Fibroblast of peridontal ligament (primary cell): ENCODE data around the gene PRPF6.

ENCODE experiments used
- DNase-seq: peaks from one replicate; pipeline ENCODE4 v3.0.0-alpha.2; 2010; ENCODE audit errors: extremely low read depth

PRPF6 gene

GRCh38 chr20:64035933-64036345 is 55.0 kb downstream of the PRPF6 start, which contains the start of gene C20orf204:
Gene C20orf204 (plus strand): TSS chr20:64036182. CDS start chr20:64036324, 142 bp downstream.
- DNase-seq: no peak

GRCh38 chr20:64036346-64037198 is 55.6 kb downstream of the PRPF6 start:
- no peak for DNase-seq

GRCh38 chr20:64037199-64037497 is 56.2 kb downstream of the PRPF6 start:
- DNase-seq: no peak

DNA sequence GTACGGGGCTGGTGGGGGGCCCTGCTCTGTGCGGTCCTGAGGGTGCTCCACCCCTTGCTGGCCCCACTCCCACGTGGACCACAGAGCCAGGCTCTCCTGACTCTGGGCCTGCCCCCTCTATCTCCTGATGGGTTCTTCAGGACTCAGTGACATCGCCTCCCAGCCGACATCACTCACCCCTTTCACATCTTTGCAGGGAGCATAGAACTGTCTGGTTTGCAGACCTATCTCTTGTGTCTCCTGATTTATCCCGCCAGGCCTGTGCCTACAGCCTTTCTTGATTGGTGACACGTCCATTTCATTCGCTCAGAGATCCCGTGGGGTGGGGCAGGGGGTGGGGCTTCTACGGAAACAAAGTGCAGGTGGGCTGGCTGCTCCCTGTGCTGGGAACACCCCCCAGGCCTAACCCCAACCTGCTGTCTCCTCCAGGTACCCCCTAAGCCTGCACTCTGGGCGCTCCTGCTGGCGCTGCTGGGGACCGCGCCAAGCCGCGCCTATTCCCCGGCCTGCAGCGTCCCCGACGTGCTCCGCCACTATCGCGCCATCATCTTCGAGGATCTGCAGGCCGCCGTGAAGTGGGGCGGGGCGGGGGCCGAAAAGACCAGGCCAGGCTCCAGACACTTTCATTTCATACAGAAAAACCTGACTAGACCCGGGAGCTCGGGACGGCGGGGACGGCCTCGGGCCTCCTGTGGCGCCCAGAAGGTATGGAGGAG is 56.7 kb downstream of the PRPF6 start:
- DNase-seq: no peak

- DNase-seq: no peak
Observed at GRCh38 chr20:64038224-64038564, 57.3 kb downstream of the PRPF6 start.

DNA sequence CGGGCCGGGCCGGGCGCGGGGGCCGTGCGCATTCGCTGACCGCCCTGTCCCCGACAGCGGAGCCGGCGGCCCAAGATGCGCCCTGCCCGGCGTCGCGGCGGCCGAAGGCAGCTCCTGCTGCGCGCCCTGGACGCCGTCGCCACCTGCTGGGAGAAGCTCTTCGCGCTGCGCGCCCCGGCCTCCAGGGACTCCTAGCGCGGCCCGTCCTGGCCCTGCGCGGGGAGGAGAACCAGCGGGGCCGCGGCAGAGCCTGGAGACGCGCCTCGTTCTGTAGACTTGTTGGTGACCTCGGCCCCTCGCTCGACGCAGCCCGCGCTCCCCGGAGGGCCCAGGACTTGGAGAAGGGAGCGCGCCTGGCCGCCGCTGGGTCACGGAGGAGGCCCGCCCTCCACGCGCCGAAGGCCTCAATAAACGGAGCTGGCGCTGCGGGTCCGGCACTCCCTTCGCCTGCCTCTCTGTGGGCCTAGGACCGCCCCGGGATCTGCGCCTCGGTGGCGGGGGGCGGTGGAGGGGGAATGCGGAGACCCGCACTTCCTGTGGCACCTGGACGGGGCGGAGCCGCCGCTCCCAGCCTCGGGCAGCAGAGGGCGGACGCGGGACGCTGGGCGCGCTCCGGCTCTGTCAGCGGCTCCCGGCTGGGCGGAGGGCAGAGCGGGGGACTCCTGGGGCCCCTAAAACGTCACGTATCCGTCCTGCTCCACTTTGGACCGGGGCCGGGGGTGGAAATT is 57.8 kb downstream of the PRPF6 start:
- DNase-seq: no peak

GRCh38 chr20:64039293-64040160 is 58.6 kb downstream of the PRPF6 start:
- no peak for DNase-seq

- DNase-seq: no peak
Observed at GRCh38 chr20:64040231-64041039, 59.5 kb downstream of the PRPF6 start.

DNA sequence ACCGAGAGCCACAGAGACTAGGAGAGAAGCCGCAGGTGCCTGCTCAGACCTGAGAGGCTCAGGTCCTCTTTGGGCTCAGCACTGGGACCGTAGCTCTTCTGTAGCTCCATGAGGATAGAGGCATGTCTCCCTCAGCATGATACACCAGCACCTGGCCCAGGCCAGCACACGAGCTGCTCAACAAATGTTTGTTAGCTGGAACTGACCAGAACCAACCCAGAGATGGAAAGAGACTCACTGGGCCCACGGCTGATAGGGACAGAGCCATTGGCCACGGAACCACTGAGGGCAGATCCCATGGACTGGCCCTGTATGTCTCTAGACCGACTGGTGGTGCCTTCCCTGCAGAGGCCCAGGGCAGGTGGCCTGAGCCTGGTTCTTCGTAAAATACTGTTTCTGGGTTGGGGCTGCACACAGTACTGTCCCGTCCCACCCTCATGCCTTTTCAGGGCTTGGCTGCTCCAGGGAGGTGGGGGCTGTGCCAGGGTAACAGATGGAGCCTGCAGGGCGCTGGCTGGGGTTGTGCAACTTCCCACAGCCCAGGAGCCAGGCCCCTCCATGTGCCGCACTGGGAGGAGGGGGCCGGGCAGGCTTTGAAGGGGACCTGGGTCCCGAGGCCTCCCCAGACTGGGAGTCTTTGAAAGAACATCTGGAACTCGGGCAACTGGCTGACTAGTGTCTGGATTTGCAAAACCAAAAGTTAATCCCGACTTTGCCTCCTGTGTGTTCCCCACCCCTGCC is 60.3 kb downstream of the PRPF6 start:
- no peak for DNase-seq

GRCh38 chr20:64041781-64042053 is 60.8 kb downstream of the PRPF6 start:
- DNase-seq: no peak

- DNase-seq: no peak
Observed at GRCh38 chr20:64042054-64042781, 61.3 kb downstream of the PRPF6 start.

GRCh38 chr20:64043768-64044167 is 62.8 kb downstream of the PRPF6 start:
- no peak for DNase-seq

DNA sequence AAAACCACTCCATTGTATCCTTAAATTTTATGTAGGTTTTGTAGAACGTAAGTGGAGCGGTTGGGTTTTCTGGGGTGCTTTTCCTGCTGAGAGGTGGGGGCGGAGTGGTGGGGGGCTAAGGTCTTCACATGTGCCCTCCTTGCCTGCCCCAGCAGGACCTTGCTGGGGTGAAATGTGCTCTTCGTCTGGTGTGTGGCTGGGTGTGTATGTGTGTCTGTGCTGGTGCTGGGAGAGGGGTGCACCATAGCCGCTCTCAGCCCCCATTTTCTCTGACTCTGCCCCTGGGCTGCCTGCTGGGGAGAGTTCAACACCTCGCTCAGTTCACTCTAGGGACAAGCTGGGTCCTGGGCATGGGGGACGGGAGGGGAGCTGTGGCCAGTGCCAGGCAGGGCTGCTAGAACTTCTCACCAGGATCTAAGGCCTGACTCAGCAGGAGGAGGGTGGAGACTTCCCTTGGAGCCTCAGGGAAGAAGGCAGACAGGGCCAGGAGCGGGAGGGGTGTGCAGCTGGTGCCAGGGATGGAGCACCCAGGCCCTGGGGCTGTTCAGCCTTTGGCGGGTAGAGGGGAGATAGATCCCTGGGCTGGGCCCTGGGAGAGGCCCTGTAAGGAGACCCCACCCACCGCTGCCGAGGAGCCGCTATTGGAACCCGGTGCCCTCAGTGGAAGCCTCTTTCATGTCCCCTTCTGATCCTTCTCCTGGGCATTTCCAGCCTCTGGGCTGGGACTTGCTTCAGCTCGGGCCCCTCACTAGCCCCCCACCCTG is 63.7 kb downstream of the PRPF6 start:
- peak; percentile 45 for DNase-seq

- DNase-seq: no peak
Observed at GRCh38 chr20:64045346-64046011, 64.5 kb downstream of the PRPF6 start.

- DNase-seq: no peak
Observed at GRCh38 chr20:64047046-64047389, 66.1 kb downstream of the PRPF6 start.

DNA sequence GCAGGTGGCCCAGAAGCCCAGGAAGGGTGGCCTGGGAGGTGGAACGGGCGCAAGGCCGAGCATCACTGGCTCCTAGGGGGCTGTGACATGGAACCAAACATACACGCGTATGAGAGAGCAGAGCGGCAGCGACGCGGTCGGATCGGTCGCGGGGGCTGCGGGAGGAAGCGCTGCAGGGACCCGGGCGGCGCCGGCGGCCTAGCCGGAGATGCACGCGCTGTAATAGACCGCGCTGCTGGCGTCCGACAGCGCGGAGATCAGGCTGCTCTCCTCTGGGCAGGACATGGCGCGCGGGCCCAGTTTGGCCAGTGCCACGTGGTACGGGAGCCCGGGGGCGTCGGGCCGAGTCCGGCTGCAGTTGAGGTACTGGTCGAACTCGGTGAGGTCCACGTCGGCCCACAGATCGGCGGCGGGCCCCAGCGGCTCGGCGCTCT is 67.1 kb downstream of the PRPF6 start:
- DNase-seq: no peak

DNA sequence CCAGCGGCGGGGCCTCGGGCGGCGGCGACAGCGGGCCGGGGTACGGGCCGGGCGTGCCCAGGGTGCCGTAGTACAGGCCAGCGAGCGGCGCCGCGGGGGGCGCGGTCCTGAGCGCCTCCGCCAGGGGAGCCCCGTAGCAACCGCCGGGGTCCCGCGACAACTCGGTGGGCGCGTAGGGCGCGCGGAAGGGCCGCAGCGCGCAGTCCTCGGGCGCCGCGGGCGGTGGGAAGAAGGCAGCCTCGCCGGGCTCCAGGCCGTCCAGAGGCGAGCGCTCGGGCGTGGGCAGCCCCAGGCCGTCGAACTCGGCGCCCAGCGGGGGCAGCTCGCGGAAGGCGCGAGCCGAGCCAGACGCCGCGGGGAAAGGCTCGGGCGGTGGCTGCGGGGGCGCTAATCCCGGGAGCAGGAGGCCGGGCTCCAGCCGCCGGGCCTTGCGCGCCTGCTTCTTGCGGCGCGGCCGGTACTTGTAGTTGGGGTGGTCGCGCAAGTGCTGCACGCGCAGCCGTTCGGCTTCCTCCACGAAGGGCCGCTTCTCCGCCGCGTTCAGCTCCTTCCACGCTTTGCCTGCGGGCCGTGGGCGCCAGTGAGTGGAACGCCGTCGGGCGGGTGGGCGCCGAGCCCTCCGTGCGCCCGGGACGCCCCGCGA is 67.6 kb downstream of the PRPF6 start:
- DNase-seq: no peak
